ENCODE results near the gene SETD2.
A peak's percentile ranks its signal among the peaks of the same experiment; 100 is the strongest.

SETD2 gene

GRCh38 chr3:47003461-47004368 is 160.2 kb downstream of the SETD2 start:
- no peak overlapping the region for H3K4me3 ChIP-seq (ENCODE audit: control insufficient read depth, low read depth, low read length)
- no peak for DNase-seq (ENCODE audit: low read depth)
- TF ChIP-seq CTCF (conservative IDR thresholded peaks at IDR 0.05; ENCODE audit: control insufficient read depth, insufficient read depth, low read depth, low read length) = no peak

- no peak for TF ChIP-seq CTCF (conservative IDR thresholded peaks at IDR 0.05; ENCODE audit: control insufficient read depth, insufficient read depth, low read depth, low read length)
- no peak for DNase-seq (ENCODE audit: low read depth)
- H3K4me3 ChIP-seq (ENCODE audit: control insufficient read depth, low read depth, low read length) = no peak overlapping the region
Observed at GRCh38 chr3:47003056-47003410, 160.9 kb downstream of the SETD2 start.

GRCh38 chr3:47002171-47003055 is 161.5 kb downstream of the SETD2 start:
- H3K4me3 ChIP-seq (ENCODE audit: control insufficient read depth, low read depth, low read length) = no peak overlapping the region
- no peak for DNase-seq (ENCODE audit: low read depth)
- TF ChIP-seq CTCF (conservative IDR thresholded peaks at IDR 0.05; ENCODE audit: control insufficient read depth, insufficient read depth, low read depth, low read length) = no peak

- no peak overlapping the region for H3K4me3 ChIP-seq (ENCODE audit: control insufficient read depth, low read depth, low read length)
- no peak for TF ChIP-seq CTCF (conservative IDR thresholded peaks at IDR 0.05; ENCODE audit: control insufficient read depth, insufficient read depth, low read depth, low read length)
- DNase-seq (ENCODE audit: low read depth) = no peak
Observed at GRCh38 chr3:47001731-47002170, 162.2 kb downstream of the SETD2 start.

GRCh38 chr3:47000922-47001730 is 162.8 kb downstream of the SETD2 start:
- H3K4me3 ChIP-seq (ENCODE audit: control insufficient read depth, low read depth, low read length) = no peak overlapping the region
- TF ChIP-seq CTCF (conservative IDR thresholded peaks at IDR 0.05; ENCODE audit: control insufficient read depth, insufficient read depth, low read depth, low read length) = no peak
- DNase-seq (ENCODE audit: low read depth) = no peak

GRCh38 chr3:47000198-47000815 is 163.6 kb downstream of the SETD2 start:
- no peak for TF ChIP-seq CTCF (conservative IDR thresholded peaks at IDR 0.05; ENCODE audit: control insufficient read depth, insufficient read depth, low read depth, low read length)
- peak; percentile 38 for DNase-seq (ENCODE audit: low read depth)
- H3K4me3 ChIP-seq (ENCODE audit: control insufficient read depth, low read depth, low read length) = no peak overlapping the region

Measured in fibroblast of mammary gland (primary cell).